Stimulated activated naive CD4-positive, alpha-beta T cell treated with Interleukin-2 at 50 U/mL for 16 hours (primary cell): ENCODE data around the gene DOC2B.
A peak's percentile ranks its signal among the peaks of the same experiment; 100 is the strongest.
"Not testable (repeated sequence)": the region's sequence is repeated elsewhere in the genome, so short reads cannot be mapped to it uniquely, and the experiment has no call there.

Experiments
- DNase-seq: peaks from one replicate; lab custom pipeline; 2025; lab: John Stamatoyannopoulos, UW

Gene DOC2B

GRCh38 chr17:144936-145670 lies 36.3 kb downstream of the DOC2B start:
- DNase-seq: no peak

GRCh38 chr17:143785-144281 lies 37.6 kb downstream of the DOC2B start:
- peak; percentile 77 for DNase-seq

GRCh38 chr17:142876-143784 lies 38.3 kb downstream of the DOC2B start:
- no peak for DNase-seq

GRCh38 chr17:142102-142661 lies 39.3 kb downstream of the DOC2B start:
- no peak for DNase-seq

- not testable (repeated sequence) for DNase-seq
Measured at GRCh38 chr17:139401-140205, 41.8 kb downstream of the DOC2B start.

GRCh38 chr17:137166-137807 lies 44.2 kb downstream of the DOC2B start, which contains the start of gene SCGB1C2:
Gene SCGB1C2, plus strand, starts transcription at chr17:137569. Its CDS starts 22 bp downstream, at chr17:137591.
- DNase-seq: not testable (repeated sequence)

- not testable (repeated sequence) for DNase-seq
Measured at GRCh38 chr17:136531-136930, 44.9 kb downstream of the DOC2B start.

- not testable (repeated sequence) for DNase-seq
Measured at GRCh38 chr17:135895-136294, 45.6 kb downstream of the DOC2B start.

GRCh38 chr17:135022-135421 lies 46.4 kb downstream of the DOC2B start:
- DNase-seq: not testable (repeated sequence)

GRCh38 chr17:134332-134785 lies 47.1 kb downstream of the DOC2B start:
- DNase-seq: not testable (repeated sequence)

- DNase-seq: not testable (repeated sequence)
Measured at GRCh38 chr17:133932-134331, 47.5 kb downstream of the DOC2B start.

- not testable (repeated sequence) for DNase-seq
Measured at GRCh38 chr17:118339-118917, 63.0 kb downstream of the DOC2B start.

GRCh38 chr17:113111-113510 lies 68.3 kb downstream of the DOC2B start:
- not testable (repeated sequence) for DNase-seq
